ENCODE measurements around the gene RNPEPL1. TPM values are rescaled to one million over a fixed set of nuclear protein-coding genes. Genes with fewer than 3 reads are reported as not detected.
"Not testable (repeated sequence)": the region's sequence is repeated elsewhere in the genome, so short reads cannot be mapped to it uniquely, and the experiment has no call there.

Gene RNPEPL1
- total RNA-seq, 1 donor from 2014 or later, result 69.9 TPM

GRCh38 chr2:240532031-240532775, 36.1 kb upstream of the RNPEPL1 start:
- DNase-seq (ENCODE audit: low spot score), result no peak

- DNase-seq (ENCODE audit: low spot score), result no peak
Measured at GRCh38 chr2:240538031-240538780, 30.1 kb upstream of the RNPEPL1 start.

GRCh38 chr2:240539101-240539500, 29.2 kb upstream of the RNPEPL1 start:
- not testable (repeated sequence) for DNase-seq (ENCODE audit: low spot score)

- no peak for DNase-seq (ENCODE audit: low spot score)
Measured at GRCh38 chr2:240539906-240540305, 28.4 kb upstream of the RNPEPL1 start.

GRCh38 chr2:240551288-240551687, 17.0 kb upstream of the RNPEPL1 start:
- DNase-seq (ENCODE audit: low spot score), result no peak

- no peak for DNase-seq (ENCODE audit: low spot score)
Measured at GRCh38 chr2:240551811-240552210, 16.5 kb upstream of the RNPEPL1 start.

DNA sequence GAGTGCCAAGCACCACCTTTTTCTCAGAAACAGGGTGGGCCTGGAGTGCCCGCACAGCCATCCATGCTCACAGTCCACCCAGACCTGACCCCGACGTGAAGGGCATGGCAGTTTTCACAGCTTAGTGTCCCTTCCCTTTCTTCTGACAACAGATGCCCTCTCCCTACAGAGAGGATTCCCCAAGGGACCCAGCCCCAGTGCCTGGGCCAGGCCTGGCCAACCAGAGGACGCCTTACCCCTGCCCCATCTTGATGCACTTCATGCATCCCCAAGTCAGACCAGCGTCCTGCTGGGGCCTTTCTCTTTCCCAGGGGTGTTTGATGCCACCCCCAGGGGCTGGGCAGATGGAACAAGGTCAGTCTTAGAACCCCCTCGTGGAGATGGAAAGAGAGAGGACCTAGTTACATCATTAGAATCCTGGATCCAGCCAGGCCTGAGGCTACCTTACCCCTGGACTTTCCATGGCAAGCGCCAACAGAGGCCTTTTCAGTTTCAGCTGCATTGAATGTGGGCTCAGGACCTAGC, 14.3 kb upstream of the RNPEPL1 start:
- no peak for DNase-seq (ENCODE audit: low spot score)

- DNase-seq (ENCODE audit: low spot score), result no peak
Measured at GRCh38 chr2:240554767-240555493, 13.4 kb upstream of the RNPEPL1 start.

GRCh38 chr2:240555541-240556250, 12.6 kb upstream of the RNPEPL1 start:
- no peak for DNase-seq (ENCODE audit: low spot score)

DNA sequence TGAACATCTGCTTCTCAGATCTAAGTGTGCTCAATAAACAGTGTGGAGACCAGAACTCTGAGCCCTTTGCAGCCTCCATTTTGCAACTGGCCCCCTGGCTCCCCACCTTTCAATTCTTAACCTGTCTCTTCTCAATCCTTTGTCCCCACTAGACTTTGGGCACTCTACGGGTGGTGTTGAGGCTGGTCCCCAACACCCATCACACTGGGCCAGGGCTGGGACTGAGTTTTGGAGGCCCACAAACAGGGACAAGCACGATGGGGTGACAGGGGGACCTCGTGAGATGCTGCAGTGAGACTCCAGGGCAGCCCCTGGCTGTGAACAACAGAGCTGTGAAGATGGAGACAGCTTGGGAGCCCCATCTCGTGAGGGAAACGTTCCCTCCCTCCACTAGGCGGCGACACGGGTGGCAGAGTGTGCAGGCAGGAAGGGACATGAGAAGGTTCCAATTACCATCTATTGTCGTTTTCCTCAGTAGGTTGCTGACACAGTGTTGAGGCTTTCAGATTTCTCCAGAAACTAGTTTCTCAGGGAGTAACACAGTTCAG, 11.7 kb upstream of the RNPEPL1 start:
- no peak for DNase-seq (ENCODE audit: low spot score)

DNA sequence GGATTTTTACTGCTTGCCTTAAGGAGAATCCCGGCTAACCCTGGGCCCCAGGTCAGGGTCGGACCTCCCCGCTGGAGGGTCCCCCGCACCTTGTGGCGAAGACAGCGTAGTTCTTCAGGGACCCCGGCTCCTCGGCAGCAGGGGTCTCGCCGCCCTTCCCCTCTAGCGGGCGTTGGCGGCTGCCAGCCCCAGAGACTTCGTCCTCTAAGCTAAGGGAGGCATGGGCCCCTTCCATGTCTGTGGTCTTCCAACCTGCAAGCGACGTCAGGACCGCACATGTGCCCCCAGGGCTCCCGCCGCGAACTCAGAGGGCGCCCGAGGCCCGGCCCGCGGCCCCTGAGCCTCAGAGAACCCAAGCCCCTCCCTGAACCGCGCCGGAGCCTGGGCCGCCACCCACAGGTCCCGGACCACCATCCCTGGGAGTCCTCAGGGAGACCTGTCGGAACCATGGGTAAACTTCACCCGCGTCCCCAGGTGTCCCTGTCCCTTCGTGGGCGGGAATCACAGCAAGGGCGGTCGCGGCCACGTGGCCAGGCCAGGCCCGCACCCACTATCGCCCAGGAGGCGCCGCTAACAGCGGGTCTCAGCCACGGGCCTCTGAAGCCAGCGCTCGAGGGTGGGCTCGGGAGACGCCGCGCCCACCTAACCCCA, 11.1 kb upstream of the RNPEPL1 start:
- peak; percentile 88 for DNase-seq (ENCODE audit: low spot score)

GRCh38 chr2:240557808-240558207, 10.5 kb upstream of the RNPEPL1 start, which contains the start of gene ANKMY1:
TSS of gene ANKMY1 (minus strand) at chr2:240557988. CDS start at chr2:240557335, 653 bp downstream.
- peak; percentile 91 for DNase-seq (ENCODE audit: low spot score)

- DNase-seq (ENCODE audit: low spot score), result no peak
Measured at GRCh38 chr2:240558236-240558761, 10.0 kb upstream of the RNPEPL1 start.

DNA sequence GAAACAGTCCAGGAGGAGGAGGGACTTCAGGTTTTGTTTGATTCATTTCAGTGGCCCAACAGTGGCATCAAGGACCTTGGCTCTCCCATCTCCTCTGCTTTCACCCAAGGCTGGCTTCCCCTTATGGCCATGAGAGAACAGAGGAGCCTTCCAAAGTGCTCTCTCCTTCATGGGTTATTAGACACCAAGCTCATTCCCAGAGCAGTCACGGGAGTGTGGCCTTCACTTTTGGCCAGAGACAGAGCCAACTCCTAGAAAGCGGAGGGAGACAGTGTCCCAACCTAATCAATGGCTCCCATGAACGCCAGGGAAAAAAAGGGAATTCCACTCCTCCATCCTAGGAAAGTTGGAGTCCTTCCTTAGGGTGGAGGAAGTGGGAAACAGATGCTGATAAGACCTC, 9.0 kb upstream of the RNPEPL1 start:
- no peak for DNase-seq (ENCODE audit: low spot score)

GRCh38 chr2:240560084-240560479, 8.2 kb upstream of the RNPEPL1 start, which contains the start of gene DUSP28:
TSS of gene DUSP28 (plus strand) at chr2:240560357. CDS start at chr2:240560685, 328 bp downstream.
- DNase-seq (ENCODE audit: low spot score), result peak; percentile 98

- DNase-seq (ENCODE audit: low spot score), result peak; percentile 100
Measured at GRCh38 chr2:240560480-240561324, 7.6 kb upstream of the RNPEPL1 start.

DNA sequence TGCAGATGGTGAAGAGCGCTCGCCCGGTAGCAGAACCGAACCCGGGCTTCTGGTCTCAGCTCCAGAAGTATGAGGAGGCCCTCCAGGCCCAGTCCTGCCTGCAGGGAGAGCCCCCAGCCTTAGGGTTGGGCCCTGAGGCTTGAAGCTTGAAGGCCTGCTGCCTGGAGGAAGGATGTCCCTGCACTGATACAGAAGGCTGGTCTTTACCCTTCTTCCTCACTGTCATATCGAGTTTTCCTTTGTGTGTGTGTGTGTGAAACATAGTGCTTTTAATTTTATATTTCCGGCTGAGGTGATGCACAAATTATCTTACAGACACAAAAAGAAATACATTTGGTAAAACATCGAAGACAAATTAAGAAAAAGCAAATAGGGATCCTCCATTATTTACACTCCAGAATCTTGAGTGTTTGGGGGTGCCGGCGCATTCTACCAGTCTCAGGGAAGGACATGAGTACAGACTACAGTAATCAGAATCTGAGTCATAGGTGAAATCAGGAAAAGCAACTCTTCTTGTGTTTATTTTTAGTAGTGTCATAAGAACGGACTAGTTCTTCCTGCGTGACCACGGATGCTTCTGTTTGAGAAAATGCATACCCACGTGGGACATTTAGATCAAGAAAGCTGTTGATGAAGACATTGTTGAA, 6.8 kb upstream of the RNPEPL1 start:
- no peak for DNase-seq (ENCODE audit: low spot score)

GRCh38 chr2:240563231-240563630, 5.1 kb upstream of the RNPEPL1 start:
- peak; percentile 33 for DNase-seq (ENCODE audit: low spot score)
